MG63 (cell line): ENCODE measurements around the gene SLC5A8. TPM values are rescaled to one million over a fixed set of nuclear protein-coding genes. Genes with fewer than 3 reads are reported as not detected.
A peak's percentile ranks its signal among the peaks of the same experiment; 100 is the strongest.

ENCODE experiments used
- DNase-seq: peaks from one replicate; pipeline ENCODE4 v3.0.0-alpha.2; 2020
- H3K27me3 ChIP-seq: fragments of 250-450 bp; sonication (Bioruptor Pico); 2 replicates; pipeline ENCODE4 v1.5.1; 2020; ENCODE audit warnings: mild to moderate bottlenecking, moderate library complexity
- H3K36me3 ChIP-seq: fragments of 250-450 bp; sonication (Bioruptor Pico); 2 replicates; pipeline ENCODE4 v1.5.1; 2020; ENCODE audit warnings: mild to moderate bottlenecking, moderate library complexity
- H3K4me3 ChIP-seq: fragments of 250-450 bp; sonication (Bioruptor Pico); 2 replicates; pipeline ENCODE4 v1.5.1; 2020; ENCODE audit warnings: mild to moderate bottlenecking, moderate library complexity
- H3K9me3 ChIP-seq: fragments of 250-450 bp; sonication (Bioruptor Pico); 2 replicates; pipeline ENCODE4 v1.5.1; 2020; ENCODE audit warnings: mild to moderate bottlenecking, moderate library complexity
- total RNA-seq: library from RNA; depleted of rRNA; stranded (reverse); fragments of >200 nt; shearing (Covaris generic); gene quantifications from 2 replicates; pipeline ENCODE4 v1.2.3, GENCODE V29; 2014; ENCODE audit warnings: low replicate concordance; rRNA removed

Gene SLC5A8
- not detected in 2 replicates for total RNA-seq

GRCh38 chr12:101209319-101210302, at the start of gene SLC5A8:
SLC5A8 (minus strand) TSS chr12:101210238; CDS start chr12:101209848, 390 bp downstream.
- Histone ChIP-seq H3K36me3 (no peaks in the 10 kb centered on the region), H3K4me3 (no peak within 1 kb of the TSS), H3K9me3 (no peaks in the 10 kb centered on the region), H3K27me3 (peaks cover 21% of the 10 kb centered on the region)
- no peak for DNase-seq

- DNase-seq, result no peak
- Histone ChIP-seq H3K4me3 (no peak overlapping the region), H3K9me3 (no peaks in the 10 kb centered on the region), H3K27me3 (no peaks in the 10 kb centered on the region), H3K36me3 (no peaks in the 10 kb centered on the region)
Measured at GRCh38 chr12:101257357-101257756, 47.3 kb upstream of the SLC5A8 start.

- H3K36me3 ChIP-seq, result no peaks in the 10 kb centered on the region
- no peak overlapping the region for H3K4me3 ChIP-seq
- H3K27me3 ChIP-seq, result no peaks in the 10 kb centered on the region
- DNase-seq, result no peak
- H3K9me3 ChIP-seq, result no peaks in the 10 kb centered on the region
Measured at GRCh38 chr12:101256266-101256665, 46.2 kb upstream of the SLC5A8 start.

- no peaks in the 10 kb centered on the region for H3K9me3 ChIP-seq
- no peak for DNase-seq
- no peaks in the 10 kb centered on the region for H3K27me3 ChIP-seq
- H3K36me3 ChIP-seq, result no peaks in the 10 kb centered on the region
- H3K4me3 ChIP-seq, result no peak overlapping the region
Measured at GRCh38 chr12:101243616-101244015, 33.6 kb upstream of the SLC5A8 start.

GRCh38 chr12:101243074-101243473, 33.0 kb upstream of the SLC5A8 start:
- Histone ChIP-seq H3K36me3 (no peaks in the 10 kb centered on the region), H3K4me3 (no peak overlapping the region)
- DNase-seq, result no peak

GRCh38 chr12:101238800-101239329, 28.8 kb upstream of the SLC5A8 start:
- H3K4me3 ChIP-seq, result no peak overlapping the region
- DNase-seq, result no peak
- no peaks in the 10 kb centered on the region for H3K27me3 ChIP-seq

More at GRCh38 chr12:101243074-101243473, 33.0 kb upstream of the SLC5A8 start:
- no peaks in the 10 kb centered on the region for H3K9me3 ChIP-seq
- H3K27me3 ChIP-seq, result no peaks in the 10 kb centered on the region

GRCh38 chr12:101238306-101238705, 28.3 kb upstream of the SLC5A8 start:
- H3K27me3 ChIP-seq, result no peaks in the 10 kb centered on the region
- no peaks in the 10 kb centered on the region for H3K9me3 ChIP-seq
- H3K4me3 ChIP-seq, result no peak overlapping the region
- no peaks in the 10 kb centered on the region for H3K36me3 ChIP-seq
- no peak for DNase-seq

More at GRCh38 chr12:101238800-101239329, 28.8 kb upstream of the SLC5A8 start:
- no peaks in the 10 kb centered on the region for H3K9me3 ChIP-seq
- H3K36me3 ChIP-seq, result no peaks in the 10 kb centered on the region

- H3K36me3 ChIP-seq, result no peaks in the 10 kb centered on the region
- no peaks in the 10 kb centered on the region for H3K27me3 ChIP-seq
- DNase-seq, result no peak
- H3K4me3 ChIP-seq, result no peak overlapping the region
- H3K9me3 ChIP-seq, result no peaks in the 10 kb centered on the region
Measured at GRCh38 chr12:101235686-101236085, 25.6 kb upstream of the SLC5A8 start.

GRCh38 chr12:101231636-101232035, 21.6 kb upstream of the SLC5A8 start:
- DNase-seq, result no peak

GRCh38 chr12:101230547-101230946, 20.5 kb upstream of the SLC5A8 start:
- no peaks in the 10 kb centered on the region for H3K27me3 ChIP-seq
- DNase-seq, result peak; percentile 9
- H3K4me3 ChIP-seq, result no peak overlapping the region
- no peaks in the 10 kb centered on the region for H3K9me3 ChIP-seq
- no peaks in the 10 kb centered on the region for H3K36me3 ChIP-seq

More at GRCh38 chr12:101231636-101232035, 21.6 kb upstream of the SLC5A8 start:
- no peaks in the 10 kb centered on the region for H3K9me3 ChIP-seq
- H3K36me3 ChIP-seq, result no peaks in the 10 kb centered on the region
- no peak overlapping the region for H3K4me3 ChIP-seq
- no peaks in the 10 kb centered on the region for H3K27me3 ChIP-seq

GRCh38 chr12:101229841-101230241, 19.8 kb upstream of the SLC5A8 start:
- DNase-seq, result no peak
- Histone ChIP-seq H3K4me3 (no peak overlapping the region), H3K9me3 (no peaks in the 10 kb centered on the region), H3K36me3 (no peaks in the 10 kb centered on the region), H3K27me3 (no peaks in the 10 kb centered on the region)

GRCh38 chr12:101221301-101221700, 11.3 kb upstream of the SLC5A8 start:
- DNase-seq, result no peak
- no peak overlapping the region for H3K4me3 ChIP-seq
- peaks cover 3% of the 10 kb centered on the region; the same call in 1 of the 2 replicates for H3K9me3 ChIP-seq
- H3K27me3 ChIP-seq, result no peaks in the 10 kb centered on the region
- no peaks in the 10 kb centered on the region for H3K36me3 ChIP-seq

- Histone ChIP-seq H3K36me3 (no peaks in the 10 kb centered on the region), H3K27me3 (no peaks in the 10 kb centered on the region; the same call in 1 of the 2 replicates), H3K4me3 (no peak overlapping the region), H3K9me3 (peaks cover 3% of the 10 kb centered on the region; the same call in 1 of the 2 replicates)
- DNase-seq, result no peak
Measured at GRCh38 chr12:101216810-101217209, 6.8 kb upstream of the SLC5A8 start.

- no peaks in the 10 kb centered on the region for H3K36me3 ChIP-seq
- no peak overlapping the region for H3K4me3 ChIP-seq
- DNase-seq, result no peak
- no peaks in the 10 kb centered on the region for H3K9me3 ChIP-seq
- peaks cover 21% of the 10 kb centered on the region for H3K27me3 ChIP-seq
Measured at GRCh38 chr12:101207086-101207780, 2.8 kb downstream of the SLC5A8 start.

- peaks cover 12% of the 10 kb centered on the region for H3K27me3 ChIP-seq
- DNase-seq, result no peak
- H3K4me3 ChIP-seq, result no peak overlapping the region
- no peaks in the 10 kb centered on the region for H3K36me3 ChIP-seq
- no peaks in the 10 kb centered on the region for H3K9me3 ChIP-seq
Measured at GRCh38 chr12:101204602-101205304, 5.3 kb downstream of the SLC5A8 start.

GRCh38 chr12:101200824-101201223, 9.2 kb downstream of the SLC5A8 start:
- no peaks in the 10 kb centered on the region for H3K9me3 ChIP-seq
- no peaks in the 10 kb centered on the region for H3K27me3 ChIP-seq
- DNase-seq, result no peak
- H3K36me3 ChIP-seq, result no peaks in the 10 kb centered on the region
- no peak overlapping the region for H3K4me3 ChIP-seq
